Measurements from ENCODE around the gene CEP170B.

GRCh38 chr14:104877806-104878550 is 12.9 kb downstream of the CEP170B start:
- no peak for TF ChIP-seq CTCF (IDR thresholded peaks at IDR 0.05; ENCODE audit: low read depth, low read length, missing input control)
- no peak for TF ChIP-seq RXRA (IDR thresholded peaks at IDR 0.05)
- TF ChIP-seq TAF1 (conservative IDR thresholded peaks at IDR 0.05): no peak
- no peak for TF ChIP-seq RAD21 (IDR thresholded peaks at IDR 0.05)
- TF ChIP-seq GABPA (IDR thresholded peaks at IDR 0.05 in 1 of 2, conservative IDR thresholded peaks at IDR 0.05 in 1 of 2): no peak
- TF ChIP-seq ATF3 (IDR thresholded peaks at IDR 0.05): no peak
- no peak for TF ChIP-seq SP1 (IDR thresholded peaks at IDR 0.05)
- no peak for TF ChIP-seq YY1 (IDR thresholded peaks at IDR 0.05)
- no peak for TF ChIP-seq JUND (IDR thresholded peaks at IDR 0.05)
- no peak for TF ChIP-seq ZBTB33 (IDR thresholded peaks at IDR 0.05)
- TF ChIP-seq EGR1 (IDR thresholded peaks at IDR 0.05; ENCODE audit: low read depth in 2 of 2): no peak
- TF ChIP-seq MAX (IDR thresholded peaks at IDR 0.05): no peak
- no peak for TF ChIP-seq FOXA1 (IDR thresholded peaks at IDR 0.05)
- no peak for TF ChIP-seq NR2F2 (IDR thresholded peaks at IDR 0.05)
